Mesendoderm (in vitro differentiated cells): Measurements from ENCODE around the gene CDKN1C.

Experiments
- DNase-seq: peaks from one replicate; pipeline ENCODE4 v3.0.0; 2013
- H2AK5ac ChIP-seq: 2 replicates; pipeline ENCODE4 v1.6.1; 2013; ENCODE audit warnings: low read length, inconsistent platforms
- H2BK120ac ChIP-seq: 2 replicates; pipeline ENCODE4 v1.6.1; 2013; ENCODE audit warnings: low read depth, mild to moderate bottlenecking, low read length, moderate library complexity, mixed read lengths
- H2BK15ac ChIP-seq: replicated peaks from 2 replicates; pipeline ENCODE4 v1.6.1; 2013; ENCODE audit warnings: low read depth, mild to moderate bottlenecking, moderate library complexity
- H2BK5ac ChIP-seq: 2 replicates; pipeline ENCODE4 v1.6.1; 2013; ENCODE audit warnings: low read length, inconsistent platforms
- H3K18ac ChIP-seq: 2 replicates; pipeline ENCODE4 v1.6.1; 2013; ENCODE audit warnings: mild to moderate bottlenecking, low read length, mixed read lengths
- H3K23ac ChIP-seq: one replicate; pipeline ENCODE4 v1.6.1; 2013; ENCODE audit warnings: low read length
- H3K27ac ChIP-seq: 2 replicates; pipeline ENCODE4 v1.5.1; 2013; ENCODE audit warnings: low read depth, mild to moderate bottlenecking, inconsistent platforms, low read length, moderate library complexity
- H3K27me3 ChIP-seq: 2 replicates; pipeline ENCODE4 v1.6.1; 2013; ENCODE audit warnings: low read length, control low read depth, mild to moderate bottlenecking, inconsistent platforms; ENCODE audit not compliant: insufficient read depth, poor library complexity
- H3K36me3 ChIP-seq: 2 replicates; pipeline ENCODE4 v1.6.1; 2013; ENCODE audit warnings: low read length, inconsistent platforms; ENCODE audit not compliant: control insufficient read depth, insufficient read depth
- H3K4ac ChIP-seq: one replicate; pipeline ENCODE4 v1.6.1; 2013; ENCODE audit warnings: low read depth, mild to moderate bottlenecking, low read length, moderate library complexity
- H3K4me1 ChIP-seq: 2 replicates; pipeline ENCODE4 v1.6.1; 2013; ENCODE audit warnings: low read depth, low read length, inconsistent platforms; ENCODE audit not compliant: control insufficient read depth
- H3K4me2 ChIP-seq: 2 replicates; pipeline ENCODE4 v1.6.1; 2013; ENCODE audit warnings: low read length
- H3K4me3 ChIP-seq: 2 replicates; pipeline ENCODE4 v1.5.1; 2013; ENCODE audit warnings: mild to moderate bottlenecking, low read length
- H3K56ac ChIP-seq: one replicate; pipeline ENCODE4 v1.6.1; 2013; ENCODE audit warnings: low read length
- H3K79me1 ChIP-seq: 2 replicates; pipeline ENCODE4 v1.6.1; 2013; ENCODE audit warnings: low read length, inconsistent platforms
- H3K79me2 ChIP-seq: 2 replicates; pipeline ENCODE4 v1.6.1; 2013; ENCODE audit warnings: mild to moderate bottlenecking, low read length; ENCODE audit not compliant: control insufficient read depth, insufficient read depth
- H3K9ac ChIP-seq: 2 replicates; pipeline ENCODE4 v1.6.1; 2013; ENCODE audit warnings: low read length, inconsistent platforms
- H4K5ac ChIP-seq: one replicate; pipeline ENCODE4 v1.6.1; 2013; ENCODE audit warnings: low read length
- H4K8ac ChIP-seq: one replicate; pipeline ENCODE4 v1.6.1; 2013; ENCODE audit warnings: low read depth, mild to moderate bottlenecking, control low read depth, low read length, moderate library complexity
- WGBS: extraction: QIAGEN DNeasy Blood & Tissue Kit; methylation state at CpG from one replicate; pipeline ENCODE4 v1.1.7; 2013; ENCODE audit warnings: low lambda C conversion rate, missing lambda C conversion rate; ENCODE audit not compliant: insufficient coverage; ENCODE audit errors: extremely low coverage; 5-methylcytosine and 5-hydroxymethylcytosine counted together

The CDKN1C gene

GRCh38 chr11:2912498-2912897 lies 26.9 kb upstream of the CDKN1C start:
- no peak overlapping the region for H3K56ac ChIP-seq
- no peaks in the 10 kb centered on the region for H3K36me3 ChIP-seq
- no peak overlapping the region for H3K9ac ChIP-seq
- peak; percentile 92 for DNase-seq
- no peaks in the 10 kb centered on the region for H3K27me3 ChIP-seq
- no peaks in the 10 kb centered on the region for H3K79me2 ChIP-seq
- no peak overlapping the region for H3K4me3 ChIP-seq
- no peak overlapping the region for H3K18ac ChIP-seq
- no peak overlapping the region for H2BK15ac ChIP-seq
- no peak overlapping the region for H2BK5ac ChIP-seq
- H2AK5ac ChIP-seq = no peak overlapping the region
- no peak overlapping the region for H3K27ac ChIP-seq
- H4K8ac ChIP-seq = no peak overlapping the region
- no peak overlapping the region for H3K4ac ChIP-seq
- no peak overlapping the region for H4K5ac ChIP-seq
- no peaks in the 10 kb centered on the region for H3K4me1 ChIP-seq
- H3K79me1 ChIP-seq = no peaks in the 10 kb centered on the region
- H2BK120ac ChIP-seq = no peak overlapping the region
- no CpG with 5 or more reads among the region's 5 CpGs for WGBS
- H3K23ac ChIP-seq = no peak overlapping the region
- no peak overlapping the region for H3K4me2 ChIP-seq

DNA sequence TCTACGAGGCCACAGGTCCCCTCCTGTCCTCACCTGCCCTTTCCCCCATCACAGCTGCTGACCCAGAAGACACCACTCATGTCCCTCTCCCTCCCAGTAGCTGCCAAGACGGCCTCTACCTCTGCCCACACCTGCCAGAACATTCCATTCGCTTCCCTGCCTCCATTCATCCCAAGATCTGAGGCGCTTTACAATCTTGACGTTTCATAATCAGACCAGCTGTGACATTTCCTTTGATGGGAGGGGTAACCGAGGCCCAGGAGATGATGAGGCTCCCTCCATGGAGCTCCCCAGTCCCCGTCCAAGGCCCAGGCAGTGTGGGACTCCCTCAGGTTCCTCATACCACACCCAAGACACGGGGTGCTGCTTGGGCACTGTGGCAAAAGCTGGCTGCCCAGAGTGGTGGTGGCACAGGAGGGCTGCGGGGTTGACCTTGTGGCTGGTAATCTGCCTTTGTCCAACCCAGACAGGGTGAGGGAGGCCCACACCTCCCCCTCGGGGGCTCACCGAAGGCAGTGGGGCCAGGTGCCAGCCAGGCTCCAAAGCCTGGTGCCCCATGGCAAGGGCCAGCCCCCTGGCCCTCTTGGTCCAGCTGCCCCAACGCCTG lies 26.3 kb upstream of the CDKN1C start:
- WGBS = no CpG with 5 or more reads among the region's 12 CpGs
- H3K27ac ChIP-seq = no peak overlapping the region
- no peaks in the 10 kb centered on the region for H3K79me2 ChIP-seq

DNA sequence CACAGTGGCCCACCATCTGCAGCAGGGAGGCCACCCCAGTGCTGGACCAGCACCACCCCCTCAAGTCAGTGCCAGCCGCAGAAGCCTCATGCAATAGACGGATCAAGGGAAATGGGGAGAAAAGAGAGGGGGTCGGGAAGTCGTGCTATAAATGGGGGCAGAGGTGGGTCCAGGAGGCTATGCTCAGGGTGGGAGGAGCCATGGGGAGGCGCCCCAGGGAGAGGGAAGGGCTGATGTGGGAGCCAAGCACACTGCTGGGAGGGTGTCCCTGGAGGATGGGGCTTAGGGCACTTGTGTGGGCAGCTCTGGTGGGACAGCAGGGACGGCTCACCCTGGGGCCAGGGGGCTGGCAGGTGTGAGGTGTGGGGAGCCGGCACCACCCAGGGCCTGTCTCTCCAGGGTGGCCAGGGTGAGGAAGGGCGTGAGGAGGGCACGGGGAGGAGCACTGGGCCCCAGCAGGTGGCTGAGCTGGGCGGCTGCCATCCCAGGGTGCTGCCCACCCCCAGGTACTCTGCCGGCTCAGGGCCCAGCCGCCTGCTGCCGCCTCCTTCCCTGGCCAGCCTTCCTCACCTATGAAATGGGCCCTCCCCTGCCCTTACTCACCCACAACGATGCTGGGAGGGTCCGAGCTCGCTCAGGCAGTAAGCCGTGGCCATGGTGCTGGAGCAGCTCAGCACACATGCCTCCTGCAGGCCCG lies 25.7 kb upstream of the CDKN1C start:
- Histone ChIP-seq H2BK5ac (no peak overlapping the region), H3K18ac (no peak overlapping the region), H3K4ac (no peak overlapping the region), H3K79me1 (no peaks in the 10 kb centered on the region), H2BK120ac (no peak overlapping the region), H3K27ac (no peak overlapping the region), H3K9ac (no peak overlapping the region), H4K8ac (no peak overlapping the region), H2AK5ac (no peak overlapping the region), H3K4me1 (no peaks in the 10 kb centered on the region), H3K27me3 (no peaks in the 10 kb centered on the region), H3K36me3 (no peaks in the 10 kb centered on the region), H2BK15ac (no peak overlapping the region), H3K4me2 (no peak overlapping the region), H3K56ac (no peak overlapping the region), H4K5ac (no peak overlapping the region), H3K23ac (no peak overlapping the region), H3K79me2 (no peaks in the 10 kb centered on the region), H3K4me3 (no peak overlapping the region)
- no CpG with 5 or more reads among the region's 18 CpGs for WGBS
- DNase-seq = no peak

More for the DNA sequence above, 26.3 kb upstream of the CDKN1C start:
- Histone ChIP-seq H3K36me3 (no peaks in the 10 kb centered on the region), H2BK120ac (no peak overlapping the region), H3K56ac (peak overlapping the region; percentile 17), H4K5ac (no peak overlapping the region), H3K4me2 (no peak overlapping the region), H4K8ac (no peak overlapping the region), H3K4ac (no peak overlapping the region), H3K4me1 (no peaks in the 10 kb centered on the region), H3K18ac (no peak overlapping the region), H3K27me3 (no peaks in the 10 kb centered on the region), H2BK15ac (no peak overlapping the region), H3K79me1 (no peaks in the 10 kb centered on the region), H2AK5ac (no peak overlapping the region), H2BK5ac (no peak overlapping the region), H3K4me3 (no peak overlapping the region), H3K23ac (no peak overlapping the region), H3K9ac (no peak overlapping the region)
- DNase-seq = no peak

DNA sequence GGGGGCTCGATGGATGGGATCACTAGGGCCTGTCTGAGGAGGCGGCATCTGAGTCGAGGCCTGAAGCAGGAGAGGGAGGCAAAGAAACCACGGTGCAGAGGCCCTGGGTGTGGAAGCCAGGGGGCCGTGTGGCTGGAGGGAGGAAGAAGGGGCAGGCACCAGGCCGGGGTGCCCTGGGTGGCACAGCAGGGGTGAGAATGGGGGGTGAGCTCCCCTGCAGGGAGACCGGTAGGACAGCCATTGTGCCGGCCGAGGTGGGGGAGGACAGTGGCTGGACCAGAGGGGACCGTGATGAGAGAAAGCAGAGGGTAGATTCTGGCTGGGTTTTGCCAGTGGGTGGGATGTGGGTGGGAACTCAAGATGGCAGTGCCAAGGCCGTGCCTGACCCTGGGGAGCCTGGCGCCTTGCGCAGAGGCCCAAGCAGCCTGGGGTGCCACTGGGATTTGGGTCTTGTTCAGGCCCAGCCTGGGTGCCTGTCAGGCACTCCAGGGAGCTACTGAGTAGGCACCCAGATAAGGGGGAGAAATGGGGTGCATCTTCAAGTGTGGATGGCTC lies 24.9 kb upstream of the CDKN1C start:
- no peak overlapping the region for H3K4me2 ChIP-seq
- no peaks in the 10 kb centered on the region for H3K4me1 ChIP-seq
- no peak overlapping the region for H2BK15ac ChIP-seq
- no peaks in the 10 kb centered on the region for H3K79me2 ChIP-seq
- no peaks in the 10 kb centered on the region for H3K36me3 ChIP-seq
- H3K4ac ChIP-seq = no peak overlapping the region
- H3K4me3 ChIP-seq = no peak overlapping the region
- no peak overlapping the region for H3K56ac ChIP-seq
- H3K9ac ChIP-seq = no peak overlapping the region
- H3K27me3 ChIP-seq = no peaks in the 10 kb centered on the region
- no peak overlapping the region for H4K5ac ChIP-seq
- H3K23ac ChIP-seq = no peak overlapping the region
- WGBS = no CpG with 5 or more reads among the region's 13 CpGs
- no peak overlapping the region for H4K8ac ChIP-seq
- H2BK5ac ChIP-seq = no peak overlapping the region
- H2AK5ac ChIP-seq = no peak overlapping the region
- no peak for DNase-seq
- no peak overlapping the region for H3K18ac ChIP-seq
- no peak overlapping the region for H3K27ac ChIP-seq
- H2BK120ac ChIP-seq = no peak overlapping the region
- no peaks in the 10 kb centered on the region for H3K79me1 ChIP-seq

GRCh38 chr11:2909133-2909902 lies 23.7 kb upstream of the CDKN1C start:
- no CpG with 5 or more reads among the region's 78 CpGs for WGBS
- Histone ChIP-seq H2BK15ac (no peak overlapping the region), H4K5ac (no peak overlapping the region), H2AK5ac (no peak overlapping the region), H3K4ac (no peak overlapping the region), H3K4me1 (no peaks in the 10 kb centered on the region), H3K27ac (no peak overlapping the region), H3K79me2 (no peaks in the 10 kb centered on the region), H3K36me3 (no peaks in the 10 kb centered on the region), H4K8ac (no peak overlapping the region), H2BK5ac (no peak overlapping the region), H3K4me3 (no peak overlapping the region), H3K27me3 (no peaks in the 10 kb centered on the region), H3K9ac (no peak overlapping the region), H3K4me2 (no peak overlapping the region), H3K23ac (no peak overlapping the region), H2BK120ac (no peak overlapping the region), H3K79me1 (no peaks in the 10 kb centered on the region), H3K18ac (no peak overlapping the region), H3K56ac (no peak overlapping the region)
- no peak for DNase-seq
